ENCODE results near the gene FPGS. TPM values are rescaled to one million over a fixed set of nuclear protein-coding genes. Genes with fewer than 3 reads are reported as not detected.

Gene FPGS
- total RNA-seq, 1 donor from 2014 or later = 32.8 TPM

DNA sequence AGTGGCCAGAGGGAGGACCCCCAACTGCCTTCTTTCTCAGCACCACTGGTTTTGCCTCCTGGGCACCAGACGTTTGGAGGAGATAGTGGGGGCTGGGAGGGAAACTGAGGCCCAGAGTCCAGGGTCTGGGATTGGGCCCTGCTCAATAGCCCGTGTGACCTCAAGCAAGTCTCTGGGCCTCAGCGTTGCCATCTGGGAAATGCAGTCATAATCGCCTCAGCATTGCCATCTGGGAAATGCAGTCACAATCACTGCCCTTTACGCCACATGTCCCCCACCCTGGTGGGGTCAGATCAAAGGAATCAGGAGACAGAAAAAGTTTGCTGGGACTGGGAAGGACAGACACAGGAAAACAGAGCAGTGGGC, 25.8 kb upstream of the FPGS start:
- no peaks in the 10 kb centered on the region for H3K36me3 ChIP-seq
- H3K27me3 Mint-ChIP-seq (ENCODE audit: insufficient read depth, low read depth) = peaks cover 17% of the 10 kb centered on the region
- no peak overlapping the region for H3K27ac Mint-ChIP-seq
- H2AFZ ChIP-seq (replicated peaks) = no peak overlapping the region
- H3K4me3 Mint-ChIP-seq = no peak overlapping the region
- H3K9me3 Mint-ChIP-seq = no peaks in the 10 kb centered on the region
- no peaks in the 10 kb centered on the region for H3K9me3 ChIP-seq (ENCODE audit: low read depth)
- H3K27ac ChIP-seq = no peak overlapping the region
- no peaks in the 10 kb centered on the region for H3K79me2 ChIP-seq (ENCODE audit: low read depth)
- H3K4me1 Mint-ChIP-seq = peaks cover 17% of the 10 kb centered on the region
- DNase-seq (ENCODE audit: low spot score) = no peak
- peaks cover 15% of the 10 kb centered on the region for H3F3A ChIP-seq (ENCODE audit: low read depth)
- peaks cover 12% of the 10 kb centered on the region for H3K4me1 ChIP-seq
- H3K4me3 ChIP-seq = no peak overlapping the region
- TF ChIP-seq EZH2 (IDR thresholded peaks at IDR 0.05) = no peak
- TF ChIP-seq, protein P1, sequence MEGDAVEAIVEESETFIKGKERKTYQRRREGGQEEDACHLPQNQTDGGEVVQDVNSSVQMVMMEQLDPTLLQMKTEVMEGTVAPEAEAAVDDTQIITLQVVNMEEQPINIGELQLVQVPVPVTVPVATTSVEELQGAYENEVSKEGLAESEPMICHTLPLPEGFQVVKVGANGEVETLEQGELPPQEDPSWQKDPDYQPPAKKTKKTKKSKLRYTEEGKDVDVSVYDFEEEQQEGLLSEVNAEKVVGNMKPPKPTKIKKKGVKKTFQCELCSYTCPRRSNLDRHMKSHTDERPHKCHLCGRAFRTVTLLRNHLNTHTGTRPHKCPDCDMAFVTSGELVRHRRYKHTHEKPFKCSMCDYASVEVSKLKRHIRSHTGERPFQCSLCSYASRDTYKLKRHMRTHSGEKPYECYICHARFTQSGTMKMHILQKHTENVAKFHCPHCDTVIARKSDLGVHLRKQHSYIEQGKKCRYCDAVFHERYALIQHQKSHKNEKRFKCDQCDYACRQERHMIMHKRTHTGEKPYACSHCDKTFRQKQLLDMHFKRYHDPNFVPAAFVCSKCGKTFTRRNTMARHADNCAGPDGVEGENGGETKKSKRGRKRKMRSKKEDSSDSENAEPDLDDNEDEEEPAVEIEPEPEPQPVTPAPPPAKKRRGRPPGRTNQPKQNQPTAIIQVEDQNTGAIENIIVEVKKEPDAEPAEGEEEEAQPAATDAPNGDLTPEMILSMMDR (IDR thresholded peaks at IDR 0.05) = no peak
- no peak for TF ChIP-seq EZH2phosphoT487 (IDR thresholded peaks at IDR 0.05)
- no peaks in the 10 kb centered on the region for H3K27me3 ChIP-seq
- H4K20me1 ChIP-seq (ENCODE audit: low read depth) = no peaks in the 10 kb centered on the region
- no peak overlapping the region for H3K4me2 ChIP-seq
- no peaks in the 10 kb centered on the region for H3K36me3 Mint-ChIP-seq
- no peak overlapping the region for H3K9ac ChIP-seq

GRCh38 chr9:127777368-127777980, 25.2 kb upstream of the FPGS start:
- no peak for DNase-seq (ENCODE audit: low spot score)
- Histone ChIP-seq H3K4me3 (no peak overlapping the region), H3K4me2 (no peak overlapping the region), H3K4me1 (peaks cover 12% of the 10 kb centered on the region), H3K79me2 (ENCODE audit: low read depth) (no peaks in the 10 kb centered on the region), H4K20me1 (ENCODE audit: low read depth) (no peaks in the 10 kb centered on the region), H3K27me3 (no peaks in the 10 kb centered on the region), H2AFZ (replicated peaks) (no peak overlapping the region), H3K27ac (no peak overlapping the region), H3F3A (ENCODE audit: low read depth) (peaks cover 14% of the 10 kb centered on the region), H3K36me3 (no peaks in the 10 kb centered on the region), H3K9me3 (ENCODE audit: low read depth) (no peaks in the 10 kb centered on the region), H3K9ac (no peak overlapping the region)
- H3K36me3 Mint-ChIP-seq = no peaks in the 10 kb centered on the region
- no peak for TF ChIP-seq EZH2phosphoT487 (IDR thresholded peaks at IDR 0.05)
- TF ChIP-seq, protein P1 (IDR thresholded peaks at IDR 0.05) = no peak
- no peak for TF ChIP-seq EZH2 (IDR thresholded peaks at IDR 0.05)
- peaks cover 18% of the 10 kb centered on the region for H3K27me3 Mint-ChIP-seq (ENCODE audit: insufficient read depth, low read depth)
- no peak overlapping the region for H3K27ac Mint-ChIP-seq
- no peaks in the 10 kb centered on the region for H3K9me3 Mint-ChIP-seq
- no peak overlapping the region for H3K4me3 Mint-ChIP-seq
- peaks cover 17% of the 10 kb centered on the region for H3K4me1 Mint-ChIP-seq

GRCh38 chr9:127778280-127779135, 24.2 kb upstream of the FPGS start, which contains the start of gene SH2D3C:
TSS of gene SH2D3C (minus strand) at chr9:127778666. CDS start at chr9:127778627, 39 bp downstream.
- Histone ChIP-seq H3K4me1 (peaks cover 12% of the 10 kb centered on the region), H3K27ac (no peak within 1 kb of the TSS), H3K4me2 (no peak within 1 kb of the TSS), H4K20me1 (ENCODE audit: low read depth) (no peaks in the 10 kb centered on the region), H3K9me3 (ENCODE audit: low read depth) (no peaks in the 10 kb centered on the region), H3K4me3 (no peak within 1 kb of the TSS), H3K27me3 (no peaks in the 10 kb centered on the region), H3K79me2 (ENCODE audit: low read depth) (no peaks in the 10 kb centered on the region), H3K9ac (no peak within 1 kb of the TSS), H3F3A (ENCODE audit: low read depth) (peaks cover 7% of the 10 kb centered on the region), H2AFZ (replicated peaks) (no peak within 1 kb of the TSS), H3K36me3 (no peaks in the 10 kb centered on the region)
- no peaks in the 10 kb centered on the region for H3K9me3 Mint-ChIP-seq
- TF ChIP-seq EZH2 (IDR thresholded peaks at IDR 0.05) (no peak), EZH2phosphoT487 (IDR thresholded peaks at IDR 0.05) (no peak)
- TF ChIP-seq, protein P1 (IDR thresholded peaks at IDR 0.05) = no peak
- peaks cover 12% of the 10 kb centered on the region for H3K27me3 Mint-ChIP-seq (ENCODE audit: insufficient read depth, low read depth)
- DNase-seq (ENCODE audit: low spot score) = no peak
- no peak within 1 kb of the TSS for H3K4me3 Mint-ChIP-seq
- H3K4me1 Mint-ChIP-seq = peaks cover 21% of the 10 kb centered on the region
- peak within 1 kb of the TSS; percentile 43 for H3K27ac Mint-ChIP-seq
- no peaks in the 10 kb centered on the region for H3K36me3 Mint-ChIP-seq
